K562 treated with DMSO at 1 percent for 4 hours (cell line): ENCODE data around the gene RNF19B. TPM values are rescaled to one million over a fixed set of nuclear protein-coding genes. Genes with fewer than 3 reads are reported as not detected.

Source experiments
- total RNA-seq: library from RNA; unstranded; fragments of 300-600 nt; gene quantifications from 2 replicates; pipeline ENCODE4 v1.2.3, GENCODE V29; 2022; ENCODE audit not compliant: insufficient read depth

Gene RNF19B, protein sequence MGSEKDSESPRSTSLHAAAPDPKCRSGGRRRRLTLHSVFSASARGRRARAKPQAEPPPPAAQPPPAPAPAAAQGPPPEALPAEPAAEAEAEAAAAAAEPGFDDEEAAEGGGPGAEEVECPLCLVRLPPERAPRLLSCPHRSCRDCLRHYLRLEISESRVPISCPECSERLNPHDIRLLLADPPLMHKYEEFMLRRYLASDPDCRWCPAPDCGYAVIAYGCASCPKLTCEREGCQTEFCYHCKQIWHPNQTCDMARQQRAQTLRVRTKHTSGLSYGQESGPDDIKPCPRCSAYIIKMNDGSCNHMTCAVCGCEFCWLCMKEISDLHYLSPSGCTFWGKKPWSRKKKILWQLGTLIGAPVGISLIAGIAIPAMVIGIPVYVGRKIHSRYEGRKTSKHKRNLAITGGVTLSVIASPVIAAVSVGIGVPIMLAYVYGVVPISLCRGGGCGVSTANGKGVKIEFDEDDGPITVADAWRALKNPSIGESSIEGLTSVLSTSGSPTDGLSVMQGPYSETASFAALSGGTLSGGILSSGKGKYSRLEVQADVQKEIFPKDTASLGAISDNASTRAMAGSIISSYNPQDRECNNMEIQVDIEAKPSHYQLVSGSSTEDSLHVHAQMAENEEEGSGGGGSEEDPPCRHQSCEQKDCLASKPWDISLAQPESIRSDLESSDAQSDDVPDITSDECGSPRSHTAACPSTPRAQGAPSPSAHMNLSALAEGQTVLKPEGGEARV
- total RNA-seq: 20.6 and 26.8 TPM in 2 replicates

GRCh38 chr1:32964461-32965250 is at the start of gene RNF19B:
TSS of gene RNF19B (minus strand) at chr1:32964809. CDS start at chr1:32964685, 124 bp downstream.

GRCh38 chr1:32900956-32901822 is 63.4 kb downstream of the RNF19B start, which contains the start of gene TMEM54:
TSS of gene TMEM54 (minus strand) at chr1:32901389. CDS start at chr1:32901238, 151 bp downstream.

Other genes with a start within 250 kb of the RNF19B start
- 321 and 328 TPM in 2 replicates for gene YARS1, start 147.5 kb downstream of the RNF19B start, total RNA-seq
- gene S100PBP, start 147.2 kb downstream of the RNF19B start, total RNA-seq: 8.3 and 13.2 TPM in 2 replicates
- gene FNDC5, start 93.9 kb downstream of the RNF19B start, total RNA-seq: not detected in 2 replicates
- gene HPCA, start 78.3 kb downstream of the RNF19B start, total RNA-seq: not detected in 2 replicates
- 30.3 and 51.1 TPM in 2 replicates for gene TMEM54, start 63.4 kb downstream of the RNF19B start, total RNA-seq
- 191 and 291 TPM in 2 replicates for gene AK2, start 72.1 kb upstream of the RNF19B start, total RNA-seq
- 1.3 TPM in 2 replicates for gene AZIN2, start 116.3 kb upstream of the RNF19B start, total RNA-seq
- 4.6 and 5.1 TPM in 2 replicates for gene TRIM62, start 217.2 kb upstream of the RNF19B start, total RNA-seq